COLO829 (cell line): ENCODE results near the gene RAB14.
"Not testable (repeated sequence)": the region's sequence is repeated elsewhere in the genome, so short reads cannot be mapped to it uniquely, and the experiment has no call there.

Experiments used
- DNase-seq: peaks from one replicate; pipeline ENCODE4 v3.0.0; 2012; ENCODE audit warnings: low spot score

Gene RAB14

DNA sequence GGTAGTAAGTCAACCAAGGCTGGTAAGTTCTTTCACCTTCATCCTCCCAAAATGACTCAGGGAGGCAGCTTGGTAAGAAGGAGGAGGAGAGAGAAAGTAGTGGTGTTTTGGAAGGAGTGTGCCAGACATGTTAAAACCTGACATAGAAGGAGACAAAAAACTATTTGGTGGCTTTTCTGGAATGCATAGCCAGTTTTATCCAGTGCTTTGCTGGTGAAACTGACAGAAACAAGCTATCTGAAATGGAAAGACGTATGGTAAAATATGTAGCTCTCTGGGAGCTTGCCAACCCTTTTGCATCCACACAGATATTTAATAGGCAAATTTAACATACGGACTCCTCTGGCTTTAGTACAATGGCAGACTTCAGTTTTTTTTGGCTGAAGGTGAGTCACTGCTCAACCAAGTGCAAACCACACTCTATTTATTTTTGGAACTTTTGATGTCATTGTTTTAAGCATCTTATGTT, 45.4 kb downstream of the RAB14 start:
- DNase-seq, result peak; percentile 52

DNA sequence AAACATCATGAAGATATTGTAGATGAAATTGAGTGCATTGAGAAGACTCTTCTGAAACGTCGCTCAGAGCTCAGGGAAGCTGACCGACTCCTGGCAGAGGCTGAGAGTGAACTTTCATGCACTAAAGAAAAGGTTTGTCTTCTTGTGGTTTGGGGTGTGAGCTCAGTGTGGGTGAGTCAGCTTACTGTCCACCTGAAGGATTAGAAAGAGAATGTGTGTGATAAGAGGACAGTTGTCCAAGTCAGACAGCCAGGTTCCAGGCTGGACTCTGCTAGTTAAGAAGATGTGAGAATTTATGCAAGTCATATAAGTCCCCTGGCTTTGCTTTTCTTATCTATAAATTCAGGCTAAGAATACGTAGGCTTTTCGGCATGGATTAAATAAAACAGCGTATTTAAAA, 46.9 kb downstream of the RAB14 start:
- no peak for DNase-seq

DNA sequence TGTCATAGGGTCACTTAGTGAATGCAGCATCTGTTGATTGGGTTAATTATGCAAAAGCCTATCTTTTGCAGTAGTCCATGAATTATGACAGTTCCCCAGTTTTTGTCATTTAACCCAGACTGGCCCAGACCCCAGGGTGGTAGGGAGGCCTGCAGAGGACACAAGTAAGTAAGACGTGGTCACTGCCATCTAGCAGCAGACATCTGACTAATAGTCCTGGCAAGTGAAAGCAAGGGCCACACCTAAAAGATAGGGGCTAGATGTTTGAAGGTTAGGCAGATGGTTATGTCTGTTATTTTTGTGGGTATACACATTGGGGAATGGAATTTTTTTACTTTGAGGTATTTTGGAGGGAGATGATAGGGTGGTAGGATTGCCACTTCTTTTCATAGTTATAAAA, 48.0 kb downstream of the RAB14 start:
- DNase-seq, result no peak

DNA sequence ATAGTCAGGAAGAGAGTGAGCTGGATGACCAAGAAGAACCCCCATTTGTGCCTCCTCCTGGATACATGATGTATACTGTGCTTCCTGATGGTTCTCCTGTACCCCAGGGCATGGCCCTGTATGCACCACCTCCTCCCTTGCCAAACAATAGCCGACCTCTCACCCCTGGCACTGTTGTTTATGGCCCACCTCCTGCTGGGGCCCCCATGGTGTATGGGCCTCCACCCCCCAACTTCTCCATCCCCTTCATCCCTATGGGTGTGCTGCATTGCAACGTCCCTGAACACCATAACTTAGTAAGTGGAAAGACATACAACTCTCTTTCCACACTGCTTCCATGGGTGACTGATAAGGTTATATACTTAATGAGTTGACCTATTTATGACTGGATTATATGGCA, 51.5 kb downstream of the RAB14 start:
- no peak for DNase-seq

DNA sequence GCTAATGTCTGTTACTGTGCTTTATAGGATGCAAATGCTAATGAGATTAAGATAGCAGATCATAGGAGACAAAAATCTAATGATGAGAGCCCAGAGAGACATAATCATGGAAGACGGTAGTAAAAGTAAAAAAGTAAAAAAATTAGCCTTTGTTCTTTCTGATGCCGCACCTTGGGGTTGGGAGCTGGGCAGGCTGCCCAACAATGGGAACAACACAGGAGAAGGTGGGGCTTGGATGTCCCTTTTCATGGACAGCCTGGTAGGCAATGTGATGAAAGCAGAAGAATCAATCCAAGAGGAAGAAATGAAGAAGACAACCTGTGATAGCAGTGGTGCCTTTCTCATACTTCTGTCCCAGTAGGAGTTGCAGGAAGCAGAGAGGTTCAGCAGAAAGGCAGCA, 57.2 kb downstream of the RAB14 start:
- DNase-seq, result no peak

DNA sequence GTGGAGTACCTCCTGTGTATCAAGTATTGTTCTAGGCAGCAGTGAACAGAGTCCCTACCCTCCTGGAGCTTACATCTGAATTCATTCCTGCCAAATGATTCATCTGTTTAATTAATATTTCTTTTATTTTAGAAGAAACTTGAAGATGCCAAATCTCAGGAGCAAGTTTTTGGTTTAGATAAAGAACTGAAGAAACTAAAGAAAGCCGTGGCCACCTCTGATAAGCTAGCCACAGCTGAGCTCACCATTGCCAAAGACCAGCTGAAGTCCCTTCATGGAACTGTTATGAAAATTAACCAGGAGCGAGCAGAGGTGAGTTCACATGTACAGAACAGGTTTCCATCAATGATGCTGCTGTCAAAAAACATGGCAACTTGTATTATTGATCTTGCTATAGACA, 57.9 kb downstream of the RAB14 start:
- no peak for DNase-seq

DNA sequence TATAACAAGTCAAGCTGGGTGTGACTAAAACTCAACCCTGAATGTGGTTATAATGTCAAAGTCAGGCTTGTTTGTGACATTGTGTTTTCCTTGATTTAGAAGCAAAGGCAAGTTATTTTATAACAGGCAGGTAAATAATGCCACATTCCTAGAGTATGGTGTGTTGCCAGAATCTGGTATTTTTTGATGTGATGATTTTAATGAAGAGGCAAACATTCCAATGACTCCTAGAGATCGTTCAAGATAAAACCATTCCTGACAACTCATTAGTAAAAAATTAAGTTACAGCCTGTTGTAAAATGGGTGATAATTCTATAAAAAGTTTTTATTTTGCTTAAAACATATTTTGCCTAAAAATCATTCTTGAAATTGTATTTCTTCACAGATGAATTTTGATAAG, 60.0 kb downstream of the RAB14 start:
- no peak for DNase-seq

DNA sequence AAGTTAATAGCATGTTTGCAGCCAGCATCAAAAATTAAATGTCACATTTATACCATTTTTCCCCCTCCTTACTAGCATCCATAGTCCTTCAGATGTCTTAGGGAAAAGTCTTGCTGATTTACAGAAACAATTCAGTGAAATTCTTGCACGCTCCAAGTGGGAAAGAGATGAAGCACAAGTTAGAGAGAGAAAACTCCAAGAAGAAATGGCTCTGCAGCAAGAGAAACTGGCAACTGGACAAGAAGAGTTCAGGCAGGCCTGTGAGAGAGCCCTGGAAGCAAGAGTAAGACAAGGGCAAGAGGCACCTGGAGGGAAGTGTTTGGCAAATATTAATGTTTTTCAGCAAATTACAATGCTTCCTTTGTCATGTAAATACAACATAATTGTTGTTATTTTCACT, 60.4 kb downstream of the RAB14 start:
- no peak for DNase-seq

DNA sequence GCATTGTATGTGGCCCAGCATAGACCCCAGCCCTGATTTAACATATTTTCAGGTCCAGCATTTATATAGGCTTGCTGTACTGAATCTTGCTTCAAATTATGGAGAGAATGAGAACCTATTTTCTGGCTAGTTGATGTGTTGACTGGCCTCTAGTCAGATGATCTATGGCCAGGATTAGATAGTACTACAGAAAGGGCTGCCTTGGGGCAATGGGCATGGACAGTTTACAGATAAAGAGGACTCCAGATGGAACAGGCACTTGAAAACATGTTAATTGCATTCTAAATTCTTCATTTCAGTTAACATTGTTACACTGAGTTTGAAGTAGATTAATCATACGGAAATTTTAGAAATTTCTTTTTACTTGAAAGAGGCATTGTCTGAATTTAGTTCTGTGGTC, 61.5 kb downstream of the RAB14 start:
- no peak for DNase-seq

DNA sequence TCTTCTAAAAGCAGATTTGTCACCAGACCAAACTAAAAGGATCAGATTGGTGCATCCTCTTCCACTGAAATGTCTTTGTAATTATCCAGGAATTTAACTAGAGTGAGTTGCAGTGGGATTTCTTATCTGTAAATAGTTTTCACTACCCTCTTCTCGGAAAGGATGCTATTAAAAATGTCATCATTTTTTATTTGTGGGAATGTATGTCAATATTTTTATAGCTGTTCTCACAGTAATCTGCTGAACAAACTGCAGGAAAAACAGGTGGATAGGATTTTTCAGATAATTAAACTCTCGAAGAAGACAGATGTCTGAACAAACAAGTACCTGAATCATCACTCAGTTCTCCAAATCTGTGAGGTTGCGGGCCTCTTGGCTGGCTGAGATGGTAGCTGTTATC, 62.7 kb downstream of the RAB14 start:
- no peak for DNase-seq

DNA sequence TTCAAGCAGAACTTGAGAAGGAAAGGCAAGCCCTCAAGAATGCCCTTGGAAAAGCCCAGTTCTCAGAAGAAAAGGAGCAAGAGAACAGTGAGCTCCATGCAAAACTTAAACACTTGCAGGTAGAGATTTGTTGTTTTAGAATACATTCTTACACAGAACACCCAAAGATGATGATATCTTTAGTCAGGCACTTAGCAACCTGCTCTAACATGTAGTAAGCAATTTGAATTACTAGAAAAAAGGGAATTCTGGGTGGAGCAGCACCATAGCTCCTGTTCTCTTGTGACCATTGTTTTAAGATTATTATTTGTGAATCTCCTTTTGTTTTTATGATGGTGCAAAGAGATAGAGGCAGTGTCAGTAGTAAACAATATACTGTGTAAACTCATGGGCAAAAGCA, 63.1 kb downstream of the RAB14 start:
- DNase-seq, result no peak

DNA sequence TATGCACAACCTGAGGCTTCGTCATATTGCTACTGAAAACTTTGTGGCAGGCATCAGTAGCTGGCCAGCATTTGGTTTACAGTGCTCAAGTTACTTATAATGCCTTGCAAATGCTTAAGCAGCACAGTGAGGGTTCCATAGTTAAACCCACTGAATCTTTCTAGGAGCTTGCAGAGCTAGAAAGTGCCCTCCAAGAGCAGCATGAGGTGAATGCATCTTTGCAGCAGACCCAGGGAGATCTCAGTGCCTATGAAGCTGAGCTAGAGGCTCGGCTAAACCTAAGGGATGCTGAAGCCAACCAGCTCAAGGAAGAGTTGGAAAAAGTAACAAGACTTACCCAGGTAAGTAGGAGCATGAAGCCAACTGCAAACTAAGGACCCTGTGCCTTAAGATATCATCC, 66.0 kb downstream of the RAB14 start:
- no peak for DNase-seq

DNA sequence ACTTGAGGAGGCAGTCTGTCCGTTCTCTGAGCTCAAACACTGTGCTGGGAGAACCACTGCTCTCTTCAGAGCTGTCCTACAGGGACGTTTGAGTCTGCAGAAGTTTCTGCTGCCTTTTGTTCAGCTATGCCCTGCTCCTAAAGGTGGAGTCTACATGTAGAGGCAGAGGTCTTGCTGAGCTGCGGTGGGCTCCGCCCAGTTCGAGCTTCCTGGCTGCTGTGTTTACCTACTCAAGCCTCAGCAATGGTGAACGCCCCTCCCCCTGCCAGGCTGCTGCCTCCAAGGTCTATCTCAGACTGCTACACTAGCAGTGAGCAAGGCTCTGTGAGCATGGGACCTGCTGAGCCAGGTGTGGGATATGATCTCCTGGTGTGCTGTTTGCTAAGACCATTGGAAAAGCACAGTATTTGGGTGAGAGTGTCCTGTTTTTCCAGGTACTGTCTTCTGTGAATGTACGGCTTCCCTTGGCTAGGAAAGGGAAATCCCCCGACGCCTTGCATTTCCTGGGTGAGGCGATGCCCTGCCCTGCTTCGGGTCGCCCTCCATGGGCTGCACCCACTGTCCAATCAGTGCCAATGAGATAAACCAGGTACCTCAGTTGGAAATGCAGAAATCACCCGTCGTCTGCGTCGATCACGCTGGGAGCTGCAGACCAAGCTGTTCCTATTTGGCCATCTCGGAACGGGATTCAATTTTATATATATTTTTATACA, 68.4 kb downstream of the RAB14 start:
- DNase-seq, result no peak

DNA sequence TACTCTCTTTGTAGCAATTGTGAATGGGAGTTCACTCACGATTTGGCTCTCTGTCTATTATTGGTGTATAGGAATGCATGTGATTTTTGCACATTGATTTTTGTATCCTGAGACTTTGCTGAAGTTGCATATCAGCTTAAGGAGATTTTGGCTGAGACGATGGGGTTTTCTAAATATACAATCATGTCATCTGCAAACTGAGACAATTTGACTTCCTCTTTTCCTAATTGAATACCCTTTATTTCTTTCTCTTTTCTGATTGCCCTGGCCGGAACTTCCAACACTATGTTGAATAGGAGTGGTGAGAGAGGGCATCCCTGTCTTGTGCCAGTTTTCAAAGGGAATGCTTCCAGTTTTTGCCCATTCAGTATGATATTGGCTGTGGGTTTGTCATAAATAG, 72.3 kb downstream of the RAB14 start:
- DNase-seq, result not testable (repeated sequence)
